Stimulated activated CD4-positive, alpha-beta T cell treated with anti-CD3 and anti-CD28 coated beads, TNF-alpha, amount 100 ng/mL, for 24 hours (primary cell): ENCODE measurements around the gene TUBB3.
"Not testable (repeated sequence)": the region's sequence is repeated elsewhere in the genome, so short reads cannot be mapped to it uniquely, and the experiment has no call there.

Experiments
- DNase-seq, 3 experiments: peaks; one replicate each; pipeline ENCODE4 v3.0.0-alpha.2; 2020; ENCODE audit warnings: low read depth in 3 of 3

TUBB3 gene

DNA sequence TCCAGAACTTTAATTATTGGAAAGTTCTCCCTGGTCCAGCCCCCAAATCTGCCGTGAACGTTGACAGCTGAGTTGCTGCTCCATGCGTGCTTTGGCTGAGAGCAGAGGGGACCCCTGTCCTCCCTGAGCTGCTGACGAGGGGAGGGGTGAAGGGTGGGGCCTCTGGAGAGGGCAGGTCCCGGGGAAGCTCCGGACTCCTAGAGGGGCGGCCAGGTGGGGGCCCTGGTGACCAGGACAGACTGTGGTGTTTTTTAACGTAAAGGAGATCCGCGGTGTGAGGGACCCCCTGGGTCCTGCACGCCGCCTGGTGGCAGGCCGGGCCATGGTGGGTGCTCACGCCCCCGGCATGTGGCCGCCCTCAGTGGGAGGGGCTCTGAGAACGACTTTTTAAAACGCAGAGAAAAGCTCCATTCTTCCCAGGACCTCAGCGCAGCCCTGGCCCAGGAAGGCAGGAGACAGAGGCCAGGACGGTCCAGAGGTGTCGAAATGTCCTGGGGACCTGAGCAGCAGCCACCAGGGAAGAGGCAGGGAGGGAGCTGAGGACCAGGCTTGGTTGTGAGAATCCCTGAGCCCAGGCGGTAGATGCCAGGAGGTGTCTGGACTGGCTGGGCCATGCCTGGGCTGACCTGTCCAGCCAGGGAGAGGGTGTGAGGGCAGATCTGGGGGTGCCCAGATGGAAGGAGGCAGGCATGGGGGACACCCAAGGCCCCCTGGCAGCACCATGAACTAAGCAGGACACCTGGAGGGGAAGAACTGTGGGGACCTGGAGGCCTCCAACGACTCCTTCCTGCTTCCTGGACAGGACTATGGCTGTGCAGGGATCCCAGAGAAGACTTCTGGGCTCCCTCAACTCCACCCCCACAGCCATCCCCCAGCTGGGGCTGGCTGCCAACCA is 4.4 kb upstream of the TUBB3 start, which contains the start of gene MC1R:
Gene MC1R, plus strand, starts transcription at position 410 of the 895 bp plus-strand sequence. Its CDS starts 397 bp downstream, at position 807.
- no peak for DNase-seq

DNA sequence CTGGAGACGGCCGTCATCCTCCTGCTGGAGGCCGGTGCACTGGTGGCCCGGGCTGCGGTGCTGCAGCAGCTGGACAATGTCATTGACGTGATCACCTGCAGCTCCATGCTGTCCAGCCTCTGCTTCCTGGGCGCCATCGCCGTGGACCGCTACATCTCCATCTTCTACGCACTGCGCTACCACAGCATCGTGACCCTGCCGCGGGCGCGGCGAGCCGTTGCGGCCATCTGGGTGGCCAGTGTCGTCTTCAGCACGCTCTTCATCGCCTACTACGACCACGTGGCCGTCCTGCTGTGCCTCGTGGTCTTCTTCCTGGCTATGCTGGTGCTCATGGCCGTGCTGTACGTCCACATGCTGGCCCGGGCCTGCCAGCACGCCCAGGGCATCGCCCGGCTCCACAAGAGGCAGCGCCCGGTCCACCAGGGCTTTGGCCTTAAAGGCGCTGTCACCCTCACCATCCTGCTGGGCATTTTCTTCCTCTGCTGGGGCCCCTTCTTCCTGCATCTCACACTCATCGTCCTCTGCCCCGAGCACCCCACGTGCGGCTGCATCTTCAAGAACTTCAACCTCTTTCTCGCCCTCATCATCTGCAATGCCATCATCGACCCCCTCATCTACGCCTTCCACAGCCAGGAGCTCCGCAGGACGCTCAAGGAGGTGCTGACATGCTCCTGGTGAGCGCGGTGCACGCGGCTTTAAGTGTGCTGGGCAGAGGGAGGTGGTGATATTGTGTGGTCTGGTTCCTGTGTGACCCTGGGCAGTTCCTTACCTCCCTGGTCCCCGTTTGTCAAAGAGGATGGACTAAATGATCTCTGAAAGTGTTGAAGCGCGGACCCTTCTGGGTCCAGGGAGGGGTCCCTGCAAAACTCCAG is 3.4 kb upstream of the TUBB3 start:
- DNase-seq, result no peak

DNA sequence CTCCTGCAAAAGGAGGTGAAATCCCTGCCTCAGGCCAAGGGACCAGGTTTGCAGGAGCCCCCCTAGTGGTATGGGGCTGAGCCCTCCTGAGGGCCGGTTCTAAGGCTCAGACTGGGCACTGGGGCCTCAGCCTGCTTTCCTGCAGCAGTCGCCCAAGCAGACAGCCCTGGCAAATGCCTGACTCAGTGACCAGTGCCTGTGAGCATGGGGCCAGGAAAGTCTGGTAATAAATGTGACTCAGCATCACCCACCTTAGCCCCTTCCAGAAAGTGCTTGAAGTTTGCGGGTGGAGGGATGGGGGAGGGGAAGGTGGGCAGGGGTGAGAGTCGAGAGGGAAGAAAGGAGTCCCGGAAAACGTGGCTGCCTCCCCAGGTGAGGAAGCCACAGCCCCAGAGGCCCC is 2.4 kb upstream of the TUBB3 start:
- DNase-seq, result no peak

DNA sequence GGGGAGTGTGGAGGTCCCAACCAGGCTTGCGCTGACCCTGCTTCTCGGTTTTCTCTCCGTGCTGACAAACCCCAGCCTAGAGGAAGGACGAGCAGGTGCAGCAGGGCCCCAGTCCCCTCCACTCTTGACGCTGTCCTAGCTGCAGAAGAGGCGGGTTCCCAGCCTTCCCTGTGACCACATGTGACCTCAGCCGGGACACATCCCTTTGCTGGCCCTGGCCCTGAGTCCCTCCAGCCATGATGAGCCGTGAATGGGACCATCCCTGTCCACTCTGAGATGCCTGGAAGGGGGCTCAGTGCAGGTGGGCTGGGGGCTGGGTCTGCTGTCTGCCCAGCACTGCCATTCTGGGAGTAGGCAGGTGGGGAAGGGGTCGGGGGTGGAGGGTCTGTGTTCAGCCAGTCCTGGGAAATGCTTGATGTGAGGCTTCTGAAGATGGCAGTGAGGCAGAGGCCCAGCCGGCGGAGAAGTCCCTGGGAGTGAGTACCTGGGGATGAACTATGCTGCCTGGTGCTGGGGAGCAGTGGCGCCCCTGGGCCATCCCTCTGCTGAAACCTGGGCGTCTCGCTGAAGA is 1.9 kb upstream of the TUBB3 start:
- no peak for DNase-seq

DNA sequence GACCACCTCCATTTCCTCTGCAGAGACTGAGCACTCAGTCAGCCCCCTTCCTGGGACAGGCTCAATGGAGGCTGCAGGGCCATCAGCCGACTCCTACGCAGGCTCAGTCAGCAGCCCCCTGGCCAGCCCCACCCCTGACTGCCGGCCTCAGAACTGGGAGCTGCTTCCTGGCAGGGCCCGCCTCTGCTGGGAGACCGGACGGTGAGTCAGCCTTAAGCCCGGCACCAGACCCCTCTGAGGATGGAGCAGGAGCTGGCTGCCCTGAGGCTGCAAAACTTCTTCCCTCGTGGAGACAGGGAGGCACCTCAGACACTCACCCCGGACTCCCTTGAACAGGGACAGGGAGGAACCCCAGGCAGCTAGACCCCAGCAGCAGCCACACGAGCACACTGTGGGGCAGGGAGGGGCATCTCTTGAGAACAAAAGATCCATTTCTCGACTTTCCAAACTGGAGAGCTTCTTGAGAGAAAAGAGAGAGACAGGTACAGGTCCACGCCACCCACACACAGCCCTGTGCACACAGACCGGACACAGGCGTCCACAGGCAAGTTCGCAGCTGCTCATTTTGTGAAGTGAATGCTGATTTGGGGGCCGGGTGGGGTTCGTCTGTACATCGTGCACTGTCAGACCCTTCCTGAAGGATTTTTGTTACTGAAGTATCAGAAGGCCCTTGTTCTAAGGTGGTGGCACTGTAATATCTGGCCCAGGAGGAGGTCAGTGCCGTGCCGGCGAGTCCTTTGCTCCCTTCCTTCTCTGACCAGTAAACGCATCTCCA is 1.3 kb upstream of the TUBB3 start:
- no peak for DNase-seq

DNA sequence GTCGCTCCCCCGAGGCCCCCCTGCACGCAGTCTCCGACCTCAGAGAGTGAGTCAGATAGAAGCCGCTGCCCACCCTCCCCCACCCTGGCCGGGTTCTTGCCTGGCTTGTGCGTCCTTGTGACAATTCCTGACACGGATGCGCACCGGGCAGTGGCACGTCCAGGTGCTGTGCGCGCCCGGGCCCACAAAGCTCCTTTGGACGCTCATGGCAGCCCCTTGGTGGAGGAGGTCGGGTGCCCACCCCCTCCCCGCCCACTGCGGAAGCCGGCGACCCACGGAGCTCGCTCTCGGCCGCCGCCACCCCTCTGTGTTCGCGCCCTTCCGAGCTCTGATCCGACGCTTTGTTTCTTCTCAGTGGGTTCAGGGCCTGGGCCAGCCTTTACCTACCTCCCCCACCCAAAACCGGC is 662 bp upstream of the TUBB3 start:
- DNase-seq, result peak in 1 of 3 experiments; percentile 37

DNA sequence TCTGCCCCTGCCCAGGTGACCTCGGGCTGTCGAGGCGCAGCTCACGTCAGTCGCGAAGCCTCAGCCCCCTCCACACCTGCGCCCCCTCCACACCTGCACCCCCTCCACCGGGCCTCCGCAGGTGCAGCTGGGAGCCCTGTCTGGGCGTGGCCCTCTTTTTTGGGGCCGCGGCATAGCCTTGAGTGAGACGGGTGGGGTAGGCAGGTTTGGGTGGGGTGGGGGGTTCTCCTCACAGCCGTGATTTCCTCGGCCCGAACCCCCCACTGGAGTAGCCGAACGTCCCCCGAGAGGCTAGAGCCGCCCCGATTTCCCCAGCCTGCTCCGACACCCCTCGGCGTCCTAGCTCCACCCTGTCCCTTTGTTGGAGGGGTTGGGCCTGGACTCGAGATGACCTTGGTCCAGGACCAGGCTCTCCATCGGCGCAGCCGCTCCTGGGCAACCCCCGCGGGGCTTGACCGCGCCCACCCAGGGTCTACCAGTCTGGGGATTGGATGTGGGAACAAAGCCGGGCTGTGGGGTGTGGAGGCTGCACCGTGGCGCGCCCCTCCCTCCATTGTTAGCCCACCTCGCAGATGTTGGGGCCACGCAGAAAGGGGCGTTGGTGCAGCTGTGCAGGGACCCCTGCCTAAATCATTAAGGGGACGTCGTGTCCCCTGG is 626 bp downstream of the TUBB3 start:
- DNase-seq, result no peak

DNA sequence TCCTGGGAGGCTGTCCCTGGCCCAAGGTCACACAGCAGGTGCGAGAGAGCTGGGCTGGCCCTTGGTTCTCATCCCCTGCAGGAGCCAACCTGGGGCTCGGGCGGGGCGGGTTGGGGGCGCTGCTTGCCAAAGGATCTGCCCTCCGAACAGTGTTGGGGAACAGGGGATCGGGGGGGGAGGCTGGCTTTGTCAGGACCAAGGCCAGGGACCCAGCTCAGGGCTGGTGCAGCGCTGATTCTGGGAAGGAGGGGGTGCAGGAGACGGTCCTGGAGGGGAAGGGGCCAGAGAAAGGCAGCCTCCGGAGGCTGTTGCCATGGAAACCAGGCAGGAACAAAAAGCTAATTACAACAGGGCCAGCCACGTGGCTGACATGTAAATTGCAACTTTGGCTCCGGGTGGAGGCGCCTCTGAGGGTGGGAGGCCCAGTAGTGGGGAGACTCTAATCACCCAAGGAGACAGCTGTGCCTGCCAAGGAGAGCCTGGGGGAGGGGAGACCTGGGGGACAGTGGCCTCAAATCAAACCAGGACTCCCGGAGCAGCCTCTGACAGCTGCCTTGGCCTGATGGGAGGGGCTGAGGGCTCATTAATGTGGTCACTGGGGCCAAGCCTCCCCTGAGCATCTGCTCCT is 1.3 kb downstream of the TUBB3 start:
- no peak for DNase-seq

DNA sequence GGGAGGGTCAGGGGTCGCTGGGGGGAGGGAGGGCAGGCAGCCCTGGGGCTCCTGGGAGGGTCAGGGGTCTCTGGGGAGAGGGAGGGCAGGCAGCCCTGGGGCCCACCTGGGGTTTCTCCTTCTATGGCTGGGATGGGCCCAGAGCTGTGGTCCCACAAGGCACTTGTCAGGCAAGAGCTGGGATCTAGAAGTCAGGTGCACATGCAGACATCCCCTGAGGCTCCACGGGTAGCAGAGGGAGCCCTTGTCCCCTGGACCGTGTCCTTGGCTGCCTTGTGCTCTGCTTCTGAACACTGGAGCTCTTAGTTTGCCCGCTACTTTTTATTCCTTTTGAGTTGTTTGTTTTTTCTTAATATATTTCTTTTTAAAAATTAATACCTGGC is 1.8 kb downstream of the TUBB3 start:
- DNase-seq, result no peak

DNA sequence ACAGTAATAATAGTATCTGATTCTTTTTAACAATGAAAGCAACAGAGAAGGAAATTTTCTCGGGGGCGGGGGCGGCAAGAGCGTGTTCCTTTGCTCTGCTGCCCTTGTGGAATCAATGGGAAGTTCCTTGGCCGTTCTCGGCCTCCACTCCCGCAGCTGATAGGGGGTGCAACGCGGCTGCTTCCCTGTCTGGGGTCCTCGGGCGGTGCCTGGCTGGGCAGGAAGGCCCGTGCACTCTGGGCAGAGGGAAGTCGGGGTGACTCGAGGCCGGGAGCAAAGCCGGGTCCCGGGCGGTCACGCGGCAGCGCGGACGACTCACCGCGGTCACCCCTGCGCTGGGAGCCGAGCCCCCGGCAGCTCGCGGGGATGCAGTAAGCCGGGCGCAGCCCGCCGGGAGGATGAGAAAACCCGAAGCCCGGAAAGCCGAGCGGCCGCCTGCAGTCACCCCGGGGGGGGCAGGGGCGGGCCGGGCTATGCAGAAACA is 2.5 kb downstream of the TUBB3 start:
- no peak for DNase-seq

DNA sequence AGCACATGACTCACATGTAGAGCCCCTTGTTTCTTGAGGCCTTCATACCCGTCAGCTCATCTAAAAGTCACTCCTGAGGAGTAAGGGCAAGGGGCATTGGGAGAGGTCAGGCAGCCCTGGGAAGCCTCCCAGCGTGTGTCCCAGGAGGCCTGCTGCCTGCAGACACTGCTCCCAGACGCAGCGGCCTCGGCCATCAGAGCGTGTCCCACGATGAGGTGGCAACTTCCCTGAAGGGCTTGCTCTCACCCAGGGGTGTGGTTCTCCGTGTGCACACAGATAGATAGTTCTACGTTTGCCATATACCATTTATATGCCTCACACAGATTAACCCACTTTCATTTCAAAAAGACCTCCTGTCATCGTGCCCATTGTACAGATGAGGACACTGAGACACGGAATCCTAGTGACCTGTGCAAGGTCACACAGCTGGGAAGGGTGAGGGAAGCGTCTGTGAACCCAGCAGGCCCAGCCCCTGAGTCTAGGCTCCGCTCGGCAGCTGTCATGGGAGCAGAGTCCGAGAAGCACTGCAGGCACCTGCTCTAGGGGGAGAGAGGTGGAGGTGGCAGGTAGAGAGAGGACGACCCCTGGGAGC is 8.3 kb downstream of the TUBB3 start:
- DNase-seq, result no peak

DNA sequence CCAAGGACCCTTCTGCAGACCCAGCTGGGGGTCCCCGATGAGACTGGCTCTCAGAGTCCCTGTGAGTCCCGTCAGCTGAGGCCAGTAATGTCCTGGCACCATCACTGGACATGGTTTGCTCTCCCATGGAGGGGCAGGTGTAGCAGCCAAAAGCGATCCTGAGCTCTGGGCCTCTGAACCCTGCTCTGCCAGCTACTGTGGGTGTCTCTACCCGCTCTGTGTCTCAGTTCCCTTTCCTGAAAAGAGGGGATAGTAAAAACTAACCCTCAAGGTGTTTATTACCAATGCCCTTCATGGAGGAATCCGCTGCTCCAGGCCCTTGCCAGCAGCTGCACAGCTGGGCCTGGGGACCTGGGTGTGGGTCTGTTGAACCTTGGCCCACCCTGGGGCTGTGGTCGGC is 8.8 kb downstream of the TUBB3 start:
- DNase-seq, result no peak

DNA sequence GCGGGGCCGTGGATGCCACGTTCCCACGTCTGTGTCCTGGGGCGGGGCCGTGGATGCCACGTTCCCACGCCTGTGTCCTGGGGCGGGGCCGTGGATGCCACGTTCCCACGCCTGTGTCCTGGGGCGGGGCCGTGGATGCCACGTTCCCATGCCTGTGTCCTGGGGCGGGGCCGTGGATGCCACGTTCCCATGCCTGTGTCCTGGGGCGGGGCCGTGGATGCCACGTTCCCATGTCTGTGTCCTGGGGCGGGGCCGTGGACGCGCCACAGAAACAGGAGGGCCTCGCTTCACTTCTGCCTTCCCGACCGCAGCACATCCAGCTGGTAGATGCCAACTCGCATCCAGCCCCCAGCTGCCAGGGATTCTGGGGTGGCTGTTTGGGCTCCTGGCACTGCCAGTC is 10.9 kb downstream of the TUBB3 start:
- not testable (repeated sequence) for DNase-seq

DNA sequence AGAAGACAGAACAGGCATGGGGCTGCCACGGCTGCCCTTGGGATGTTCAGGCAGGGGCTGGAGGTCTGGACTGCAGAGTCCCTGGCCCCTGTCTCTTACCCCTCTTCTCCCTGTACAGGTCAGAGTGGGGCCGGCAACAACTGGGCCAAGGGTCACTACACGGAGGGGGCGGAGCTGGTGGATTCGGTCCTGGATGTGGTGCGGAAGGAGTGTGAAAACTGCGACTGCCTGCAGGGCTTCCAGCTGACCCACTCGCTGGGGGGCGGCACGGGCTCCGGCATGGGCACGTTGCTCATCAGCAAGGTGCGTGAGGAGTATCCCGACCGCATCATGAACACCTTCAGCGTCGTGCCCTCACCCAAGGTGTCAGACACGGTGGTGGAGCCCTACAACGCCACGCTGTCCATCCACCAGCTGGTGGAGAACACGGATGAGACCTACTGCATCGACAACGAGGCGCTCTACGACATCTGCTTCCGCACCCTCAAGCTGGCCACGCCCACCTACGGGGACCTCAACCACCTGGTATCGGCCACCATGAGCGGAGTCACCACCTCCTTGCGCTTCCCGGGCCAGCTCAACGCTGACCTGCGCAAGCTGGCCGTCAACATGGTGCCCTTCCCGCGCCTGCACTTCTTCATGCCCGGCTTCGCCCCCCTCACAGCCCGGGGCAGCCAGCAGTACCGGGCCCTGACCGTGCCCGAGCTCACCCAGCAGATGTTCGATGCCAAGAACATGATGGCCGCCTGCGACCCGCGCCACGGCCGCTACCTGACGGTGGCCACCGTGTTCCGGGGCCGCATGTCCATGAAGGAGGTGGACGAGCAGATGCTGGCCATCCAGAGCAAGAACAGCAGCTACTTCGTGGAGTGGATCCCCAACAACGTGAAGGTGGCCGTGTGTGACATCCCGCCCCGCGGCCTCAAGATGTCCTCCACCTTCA is 11.7 kb downstream of the TUBB3 start:
- no peak for DNase-seq

DNA sequence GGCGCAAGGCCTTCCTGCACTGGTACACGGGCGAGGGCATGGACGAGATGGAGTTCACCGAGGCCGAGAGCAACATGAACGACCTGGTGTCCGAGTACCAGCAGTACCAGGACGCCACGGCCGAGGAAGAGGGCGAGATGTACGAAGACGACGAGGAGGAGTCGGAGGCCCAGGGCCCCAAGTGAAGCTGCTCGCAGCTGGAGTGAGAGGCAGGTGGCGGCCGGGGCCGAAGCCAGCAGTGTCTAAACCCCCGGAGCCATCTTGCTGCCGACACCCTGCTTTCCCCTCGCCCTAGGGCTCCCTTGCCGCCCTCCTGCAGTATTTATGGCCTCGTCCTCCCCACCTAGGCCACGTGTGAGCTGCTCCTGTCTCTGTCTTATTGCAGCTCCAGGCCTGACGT is 12.5 kb downstream of the TUBB3 start:
- DNase-seq, result not testable (repeated sequence)

DNA sequence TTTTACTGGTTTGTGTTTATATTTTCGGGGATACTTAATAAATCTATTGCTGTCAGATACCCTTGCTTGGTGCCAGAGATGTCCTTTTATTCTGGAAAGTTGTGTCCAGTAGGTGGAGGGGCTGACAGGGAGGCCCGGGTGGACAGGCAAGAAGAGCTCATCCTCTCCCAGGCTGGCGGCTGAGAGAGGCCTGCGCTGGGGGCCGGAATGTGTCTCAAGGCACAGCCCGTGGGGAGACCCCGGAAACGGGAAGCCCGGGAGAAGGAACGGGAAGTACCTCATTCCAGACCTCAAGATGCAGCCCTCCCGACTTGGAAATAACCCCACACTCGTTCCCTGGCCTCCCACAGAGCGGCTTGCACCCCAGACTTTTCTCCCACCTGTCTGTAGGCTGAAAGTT is 12.9 kb downstream of the TUBB3 start:
- no peak for DNase-seq

DNA sequence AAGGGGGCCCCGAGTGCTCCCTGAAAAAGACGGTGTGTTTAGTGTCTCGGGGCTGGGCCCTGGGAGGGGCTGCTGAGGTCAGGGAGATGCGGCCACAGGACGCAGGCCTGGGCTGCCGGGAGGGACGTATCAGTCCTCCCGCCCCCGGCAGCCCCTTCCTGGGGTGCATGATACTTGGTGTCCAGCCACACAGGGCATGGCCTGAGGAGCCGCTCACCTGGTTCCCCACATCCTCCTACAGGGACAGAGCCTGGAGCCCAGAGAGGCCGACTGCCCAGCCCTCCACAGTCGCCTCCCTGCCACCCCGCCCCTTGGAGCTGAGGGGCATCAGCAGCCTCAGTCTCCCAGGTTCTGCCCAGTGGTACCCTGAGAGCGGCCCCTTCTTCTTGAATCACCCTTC is 13.4 kb downstream of the TUBB3 start:
- DNase-seq, result no peak

DNA sequence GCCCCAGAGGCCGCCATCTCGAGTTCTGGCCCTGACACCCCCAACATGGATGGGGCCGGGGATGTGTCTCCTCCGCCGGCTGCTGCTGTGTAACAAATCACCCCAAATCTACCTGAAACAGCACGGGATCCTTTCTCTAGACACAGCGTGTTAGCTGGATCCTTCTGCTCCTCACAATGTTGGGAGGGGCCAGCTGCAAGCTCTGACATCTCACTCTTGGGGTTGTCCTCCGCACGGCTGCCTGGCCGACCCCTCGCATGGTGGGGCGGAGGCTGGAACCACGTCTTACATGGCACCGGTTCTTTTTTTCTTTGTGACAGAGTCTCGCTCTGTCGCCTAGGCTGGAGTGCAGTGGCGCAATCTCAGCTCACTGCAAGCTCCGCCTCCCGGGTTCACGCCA is 13.8 kb downstream of the TUBB3 start:
- no peak for DNase-seq
